ENCODE results near the gene GIMAP5.

Gene GIMAP5

GRCh38 chr7:150737265-150738055, at the start of gene GIMAP5:
Gene GIMAP5 (plus strand): TSS chr7:150737418. CDS start chr7:150740885, 3,467 bp downstream.
- peak; percentile 21 for DNase-seq (ENCODE audit: low spot score)

- DNase-seq (ENCODE audit: low spot score) = no peak
Observed at GRCh38 chr7:150688630-150689029, 48.6 kb upstream of the GIMAP5 start.

- DNase-seq (ENCODE audit: low spot score) = no peak
Observed at GRCh38 chr7:150695654-150696053, 41.6 kb upstream of the GIMAP5 start.

- DNase-seq (ENCODE audit: low spot score) = no peak
Observed at GRCh38 chr7:150703209-150703608, 34.0 kb upstream of the GIMAP5 start.

GRCh38 chr7:150715293-150715692, 21.9 kb upstream of the GIMAP5 start:
- no peak for DNase-seq (ENCODE audit: low spot score)

- no peak for DNase-seq (ENCODE audit: low spot score)
Observed at GRCh38 chr7:150715738-150716137, 21.5 kb upstream of the GIMAP5 start.

- peak; percentile 71 for DNase-seq (ENCODE audit: low spot score)
Observed at GRCh38 chr7:150716368-150716767, 20.9 kb upstream of the GIMAP5 start, which contains the start of gene GIMAP1. Gene GIMAP1 (plus strand): TSS chr7:150716613. CDS start chr7:150719048, 2,435 bp downstream.

GRCh38 chr7:150716939-150717338, 20.3 kb upstream of the GIMAP5 start:
- peak; percentile 14 for DNase-seq (ENCODE audit: low spot score)

GRCh38 chr7:150717814-150718420, 19.3 kb upstream of the GIMAP5 start:
- peak; percentile 5 for DNase-seq (ENCODE audit: low spot score)

GRCh38 chr7:150719436-150719835, 17.8 kb upstream of the GIMAP5 start:
- no peak for DNase-seq (ENCODE audit: low spot score)

GRCh38 chr7:150719960-150720891, 17.0 kb upstream of the GIMAP5 start:
- DNase-seq (ENCODE audit: low spot score) = no peak

GRCh38 chr7:150721970-150722373, 15.2 kb upstream of the GIMAP5 start:
- no peak for DNase-seq (ENCODE audit: low spot score)

GRCh38 chr7:150722431-150722931, 14.7 kb upstream of the GIMAP5 start:
- DNase-seq (ENCODE audit: low spot score) = no peak

- DNase-seq (ENCODE audit: low spot score) = no peak
Observed at GRCh38 chr7:150723467-150723866, 13.8 kb upstream of the GIMAP5 start.

- DNase-seq (ENCODE audit: low spot score) = no peak
Observed at GRCh38 chr7:150727381-150727780, 9.8 kb upstream of the GIMAP5 start.

GRCh38 chr7:150728011-150728410, 9.2 kb upstream of the GIMAP5 start:
- DNase-seq (ENCODE audit: low spot score) = no peak

- DNase-seq (ENCODE audit: low spot score) = no peak
Observed at GRCh38 chr7:150728609-150729008, 8.6 kb upstream of the GIMAP5 start.

GRCh38 chr7:150731916-150732315, 5.3 kb upstream of the GIMAP5 start:
- no peak for DNase-seq (ENCODE audit: low spot score)

- no peak for DNase-seq (ENCODE audit: low spot score)
Observed at GRCh38 chr7:150732786-150733481, 4.3 kb upstream of the GIMAP5 start.

GRCh38 chr7:150733482-150734095, 3.6 kb upstream of the GIMAP5 start:
- no peak for DNase-seq (ENCODE audit: low spot score)

GRCh38 chr7:150734254-150734653, 3.0 kb upstream of the GIMAP5 start:
- no peak for DNase-seq (ENCODE audit: low spot score)

Measured in kidney capillary endothelial cell (primary cell).